ENCODE data around the gene CSNK1A1. TPM values are rescaled to one million over a fixed set of nuclear protein-coding genes. Genes with fewer than 3 reads are reported as not detected.

CSNK1A1 gene
- total RNA-seq, 1 experiment from 2014 or later, result 263 TPM

DNA sequence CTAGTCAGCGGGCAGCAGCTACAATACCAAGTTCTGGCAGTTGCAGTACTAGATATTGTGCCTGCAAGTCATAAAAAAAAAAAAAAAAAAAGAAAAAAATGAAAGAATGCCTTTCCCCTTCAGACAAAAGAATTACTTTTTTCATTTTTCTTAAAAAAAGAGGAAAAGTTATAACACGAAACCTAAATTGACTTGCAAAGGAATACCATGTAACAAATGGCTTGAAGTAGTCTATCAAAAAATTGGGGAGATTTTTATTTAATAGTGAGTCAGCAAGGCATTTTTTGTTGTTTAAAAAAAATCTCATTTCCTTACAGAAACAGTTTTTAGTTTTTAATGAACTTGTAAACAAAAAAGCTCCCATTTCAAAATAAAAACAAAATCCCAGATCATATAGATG is 55.6 kb downstream of the CSNK1A1 start:
- ChIA-PET CTCF (no interaction called here), POLR2A (no interaction called here), RAD21 (ENCODE audit: low non-redundant PET in 1 of 2, low total read pairs in 2 of 2, uncharacterized antibody in 2 of 2, unreplicated experiment in 2 of 2) (no interaction called here)
- TF ChIP-seq YY1 (IDR thresholded peaks at IDR 0.05; ENCODE audit: extremely low read depth, insufficient replicate concordance, low read depth, low read length) (no peak), CEBPB (IDR thresholded peaks at IDR 0.05; ENCODE audit: low read depth) (no peak)
- Histone ChIP-seq H3K79me2 (ENCODE audit: insufficient read depth, low read length) (peaks cover 3% of the 10 kb centered on the region), H2AFZ (ENCODE audit: low read depth, low read length, poor library complexity, severe bottlenecking) (no peak overlapping the region), H3K4me1 (ENCODE audit: control insufficient read depth in 1 of 2, insufficient read depth in 2 of 2, low read length in 2 of 2) (peaks cover 0 to 10% of the 10 kb centered on the region in 2 experiments; a peak in 1 of 4 replicates), H3K4me3 (replicated peaks in 1 of 2; ENCODE audit: low read depth in 1 of 2, low read length in 2 of 2) (no peak overlapping the region), H3K4me2 (ENCODE audit: low read length) (no peak overlapping the region), H4K20me1 (ENCODE audit: insufficient read depth) (peaks cover 5% of the 10 kb centered on the region; the same call in 1 of the 2 replicates), H3K36me3 (ENCODE audit: control insufficient read depth in 1 of 2, insufficient read depth in 2 of 2, low read length in 2 of 2) (peaks cover 31 to 51% of the 10 kb centered on the region in 2 experiments), H3K9me3 (ENCODE audit: control insufficient read depth in 1 of 2, insufficient read depth in 1 of 2, low read depth in 1 of 2, low read length in 2 of 2) (no peaks in the 10 kb centered on the region), H3K9ac (ENCODE audit: low read length) (no peak overlapping the region), H3K9me2 (ENCODE audit: insufficient read depth) (no peaks in the 10 kb centered on the region), H3K27ac (ENCODE audit: low read depth, low read length) (no peak overlapping the region), H3K27me3 (ENCODE audit: insufficient read depth, low read length) (no peaks in the 10 kb centered on the region)
- ATAC-seq (no peak), DNase-seq (ENCODE audit: low read depth, low spot score) (no peak)
- intact Hi-C loops (cut with micrococcal nuclease), result loop anchor here (5.0 kb wide), 1 partner anchor 37 kb away; no protein-coding TSS in a partner anchor
- no TSS peak for BruUV-seq (replicated peaks)

DNA sequence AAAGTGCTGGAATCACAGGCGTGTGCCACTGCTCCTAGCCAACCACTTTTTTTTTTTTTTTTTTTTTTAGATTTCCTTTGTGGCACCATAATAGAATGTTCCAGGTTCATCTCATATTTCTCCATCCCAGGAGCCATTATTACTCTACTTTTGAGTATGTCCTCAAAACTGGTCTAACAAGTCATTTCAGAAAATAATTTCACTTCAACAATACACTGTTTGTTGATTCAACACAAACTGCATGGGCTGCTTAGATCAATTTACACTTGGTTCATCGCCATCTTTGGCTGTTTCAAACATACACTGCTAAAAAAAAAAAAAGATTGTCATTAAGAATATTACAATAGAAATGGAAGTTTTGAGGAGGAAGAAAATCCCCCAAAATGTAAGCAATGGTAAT is 57.9 kb downstream of the CSNK1A1 start:
- H3K27me3 ChIP-seq (ENCODE audit: insufficient read depth, low read length), result no peaks in the 10 kb centered on the region
- H3K4me3 ChIP-seq (replicated peaks in 1 of 2; ENCODE audit: low read depth in 1 of 2, low read length in 2 of 2), result no peak overlapping the region
- intact Hi-C loops (cut with micrococcal nuclease), result no loop called here
- ChIA-PET POLR2A (no interaction called here), RAD21 (ENCODE audit: low non-redundant PET in 1 of 2, low total read pairs in 2 of 2, uncharacterized antibody in 2 of 2, unreplicated experiment in 2 of 2) (no interaction called here), CTCF (no interaction called here)
- TF ChIP-seq, protein P1, sequence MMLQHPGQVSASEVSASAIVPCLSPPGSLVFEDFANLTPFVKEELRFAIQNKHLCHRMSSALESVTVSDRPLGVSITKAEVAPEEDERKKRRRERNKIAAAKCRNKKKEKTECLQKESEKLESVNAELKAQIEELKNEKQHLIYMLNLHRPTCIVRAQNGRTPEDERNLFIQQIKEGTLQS (IDR thresholded peaks at IDR 0.05), result no peak
- TF ChIP-seq SIN3A (IDR thresholded peaks at IDR 0.05; ENCODE audit: low read depth) (no peak), YY1 (IDR thresholded peaks at IDR 0.05; ENCODE audit: extremely low read depth, insufficient replicate concordance, low read depth, low read length) (no peak), EGR1 (IDR thresholded peaks at IDR 0.05; ENCODE audit: low read depth) (0 out of 2 replicates have a peak, but pooled peaks have one; percentile 2)
- no peaks in the 10 kb centered on the region for H3K9me2 ChIP-seq (ENCODE audit: insufficient read depth)
- H2AFZ ChIP-seq (ENCODE audit: low read depth, low read length, poor library complexity, severe bottlenecking), result no peak overlapping the region
- no TSS peak for BruUV-seq (replicated peaks)
- H3K27ac ChIP-seq (ENCODE audit: low read depth, low read length), result no peak overlapping the region
- ATAC-seq (no peak), DNase-seq (ENCODE audit: low read depth, low spot score) (no peak)
- H3K4me2 ChIP-seq (ENCODE audit: low read length), result no peak overlapping the region
- H3K36me3 ChIP-seq (ENCODE audit: control insufficient read depth in 1 of 2, insufficient read depth in 2 of 2, low read length in 2 of 2), result peaks cover 21 to 40% of the 10 kb centered on the region in 2 experiments
- H3K9me3 ChIP-seq (ENCODE audit: control insufficient read depth in 1 of 2, insufficient read depth in 1 of 2, low read depth in 1 of 2, low read length in 2 of 2), result no peaks in the 10 kb centered on the region
- no peak overlapping the region for H3K9ac ChIP-seq (ENCODE audit: low read length)
- peaks cover 4 to 33% of the 10 kb centered on the region in 2 experiments; a peak in 3 of 4 replicates for H3K4me1 ChIP-seq (ENCODE audit: control insufficient read depth in 1 of 2, insufficient read depth in 2 of 2, low read length in 2 of 2)
- H4K20me1 ChIP-seq (ENCODE audit: insufficient read depth), result peaks cover 5% of the 10 kb centered on the region; the same call in 1 of the 2 replicates
- no peaks in the 10 kb centered on the region for H3K79me2 ChIP-seq (ENCODE audit: insufficient read depth, low read length)
